HAP-1 (cell line): Measurements from ENCODE around the gene GABRG2.
"Not testable (repeated sequence)": the region's sequence is repeated elsewhere in the genome, so short reads cannot be mapped to it uniquely, and the experiment has no call there.

Source experiments
- DNase-seq, 2 experiments: peaks; one replicate each; pipeline ENCODE4 v3.0.0-alpha.2; 2016 to 2020; ENCODE audit warnings: low spot score in 2 of 2
- H3K27me3 ChIP-seq: fragments of 250-450 bp; sonication (Bioruptor Pico); 2 replicates; pipeline ENCODE4 v1.5.1; 2020; ENCODE audit warnings: low read depth, mild to moderate bottlenecking, moderate library complexity
- H3K36me3 ChIP-seq: fragments of 250-450 bp; sonication (Bioruptor Pico); replicated peaks from 2 replicates; pipeline ENCODE4 v1.5.1; 2020; ENCODE audit warnings: mild to moderate bottlenecking
- H3K4me1 ChIP-seq: fragments of 250-450 bp; sonication (Bioruptor Pico); 2 replicates; pipeline ENCODE4 v1.5.1; 2020; ENCODE audit warnings: mild to moderate bottlenecking
- H3K4me3 ChIP-seq: fragments of 250-450 bp; sonication (Bioruptor Pico); 2 replicates; pipeline ENCODE4 v1.5.1; 2020; ENCODE audit warnings: mild to moderate bottlenecking, moderate library complexity
- H3K9me3 ChIP-seq: fragments of 250-450 bp; sonication (Bioruptor Pico); 2 replicates; pipeline ENCODE4 v1.5.1; 2020; ENCODE audit warnings: mild to moderate bottlenecking, moderate library complexity
- in situ Hi-C: fragments of 300-500 bp; cut with MboI; formaldehyde crosslinking; loops from 3 replicates; pipeline ENCODE4 v1.14.3; 2020; ENCODE audit warnings: low sequenced_read_pairs, inconsistent platforms, mixed read lengths

GABRG2 gene

GRCh38 chr5:162067655-162068411, at the start of gene GABRG2:
Gene GABRG2, plus strand, starts transcription at chr5:162067773. Its CDS starts 227 bp downstream, at chr5:162068000.
- DNase-seq: no peak
- no peaks in the 10 kb centered on the region for H3K4me1 ChIP-seq
- H3K4me3 ChIP-seq: no peak within 1 kb of the TSS
- in situ Hi-C loops: no loop called here
- H3K36me3 ChIP-seq: no peaks in the 10 kb centered on the region
- H3K27me3 ChIP-seq: no peaks in the 10 kb centered on the region
- no peaks in the 10 kb centered on the region for H3K9me3 ChIP-seq

- H3K27me3 ChIP-seq: no peaks in the 10 kb centered on the region
- H3K4me3 ChIP-seq: no peak overlapping the region
- H3K9me3 ChIP-seq: no peaks in the 10 kb centered on the region
- H3K36me3 ChIP-seq: no peaks in the 10 kb centered on the region
- H3K4me1 ChIP-seq: no peaks in the 10 kb centered on the region
- no peak for DNase-seq
- in situ Hi-C loops: no loop called here
These were observed 42.3 kb upstream of the GABRG2 start for GRCh38 chr5:162025312-162025711.

GRCh38 chr5:162026803-162027202, 40.8 kb upstream of the GABRG2 start:
- no peaks in the 10 kb centered on the region for H3K4me1 ChIP-seq
- no peak overlapping the region for H3K4me3 ChIP-seq
- H3K36me3 ChIP-seq: no peaks in the 10 kb centered on the region
- in situ Hi-C loops: no loop called here
- DNase-seq: no peak
- no peaks in the 10 kb centered on the region for H3K27me3 ChIP-seq
- no peaks in the 10 kb centered on the region for H3K9me3 ChIP-seq

GRCh38 chr5:162037431-162037830, 30.1 kb upstream of the GABRG2 start:
- H3K36me3 ChIP-seq: no peaks in the 10 kb centered on the region
- H3K4me1 ChIP-seq: no peaks in the 10 kb centered on the region
- DNase-seq: no peak
- H3K27me3 ChIP-seq: no peaks in the 10 kb centered on the region
- no peaks in the 10 kb centered on the region for H3K9me3 ChIP-seq
- in situ Hi-C loops: no loop called here
- H3K4me3 ChIP-seq: no peak overlapping the region

- DNase-seq: no peak
- Histone ChIP-seq H3K4me3 (no peak overlapping the region), H3K4me1 (peaks cover under 1% of the 10 kb centered on the region; the same call in 1 of the 2 replicates), H3K36me3 (no peaks in the 10 kb centered on the region), H3K9me3 (no peaks in the 10 kb centered on the region), H3K27me3 (no peaks in the 10 kb centered on the region)
- in situ Hi-C loops: no loop called here
These were observed 20.3 kb upstream of the GABRG2 start for GRCh38 chr5:162047279-162047678.

- peak; percentile 7 to 55 for DNase-seq
- Histone ChIP-seq H3K4me3 (no peak overlapping the region), H3K36me3 (no peaks in the 10 kb centered on the region), H3K27me3 (no peaks in the 10 kb centered on the region), H3K4me1 (peaks cover 4% of the 10 kb centered on the region; the same call in 1 of the 2 replicates), H3K9me3 (no peaks in the 10 kb centered on the region)
- in situ Hi-C loops: no loop called here
These were observed 14.9 kb upstream of the GABRG2 start for GRCh38 chr5:162052676-162053075.

- H3K9me3 ChIP-seq, in situ Hi-C loops, H3K4me1 ChIP-seq, H3K27me3 ChIP-seq, H3K36me3 ChIP-seq, DNase-seq, H3K4me3 ChIP-seq: not testable (repeated sequence)
These were observed 12.5 kb upstream of the GABRG2 start for GRCh38 chr5:162055095-162055494.

GRCh38 chr5:162067162-162067561, 411 bp upstream of the GABRG2 start:
- Histone ChIP-seq H3K4me3 (no peak overlapping the region), H3K4me1 (no peaks in the 10 kb centered on the region), H3K36me3 (no peaks in the 10 kb centered on the region), H3K9me3 (no peaks in the 10 kb centered on the region), H3K27me3 (no peaks in the 10 kb centered on the region)
- in situ Hi-C loops: no loop called here
- no peak for DNase-seq

- Histone ChIP-seq H3K4me1 (no peaks in the 10 kb centered on the region), H3K36me3 (no peaks in the 10 kb centered on the region), H3K9me3 (no peaks in the 10 kb centered on the region), H3K4me3 (no peak overlapping the region), H3K27me3 (no peaks in the 10 kb centered on the region)
- DNase-seq: peak; percentile 38 to 72
- in situ Hi-C loops: no loop called here
These were observed 839 bp downstream of the GABRG2 start for GRCh38 chr5:162068412-162068811.

GRCh38 chr5:162068936-162069335, 1.4 kb downstream of the GABRG2 start:
- H3K27me3 ChIP-seq: no peaks in the 10 kb centered on the region
- in situ Hi-C loops: no loop called here
- no peaks in the 10 kb centered on the region for H3K9me3 ChIP-seq
- no peak overlapping the region for H3K4me3 ChIP-seq
- no peaks in the 10 kb centered on the region for H3K4me1 ChIP-seq
- no peak for DNase-seq
- H3K36me3 ChIP-seq: no peaks in the 10 kb centered on the region

GRCh38 chr5:162078805-162079204, 11.2 kb downstream of the GABRG2 start:
- H3K9me3 ChIP-seq: no peaks in the 10 kb centered on the region
- H3K36me3 ChIP-seq: no peaks in the 10 kb centered on the region
- in situ Hi-C loops: no loop called here
- H3K27me3 ChIP-seq: peaks cover 2% of the 10 kb centered on the region; the same call in 1 of the 2 replicates
- no peak overlapping the region for H3K4me3 ChIP-seq
- DNase-seq: no peak
- H3K4me1 ChIP-seq: no peaks in the 10 kb centered on the region

GRCh38 chr5:162091336-162091735, 23.8 kb downstream of the GABRG2 start:
- no peaks in the 10 kb centered on the region for H3K4me1 ChIP-seq
- H3K36me3 ChIP-seq: no peaks in the 10 kb centered on the region
- H3K27me3 ChIP-seq: no peaks in the 10 kb centered on the region
- H3K4me3 ChIP-seq: no peak overlapping the region
- H3K9me3 ChIP-seq: no peaks in the 10 kb centered on the region
- in situ Hi-C loops: no loop called here
- DNase-seq: no peak

GRCh38 chr5:162096448-162096847, 28.9 kb downstream of the GABRG2 start:
- no peak for DNase-seq
- no peaks in the 10 kb centered on the region for H3K9me3 ChIP-seq
- H3K36me3 ChIP-seq: no peaks in the 10 kb centered on the region
- in situ Hi-C loops: no loop called here
- no peaks in the 10 kb centered on the region for H3K4me1 ChIP-seq
- no peaks in the 10 kb centered on the region for H3K27me3 ChIP-seq
- no peak overlapping the region for H3K4me3 ChIP-seq

- Histone ChIP-seq H3K9me3 (no peaks in the 10 kb centered on the region), H3K4me1 (no peaks in the 10 kb centered on the region)
- in situ Hi-C loops: no loop called here
These were observed 40.0 kb downstream of the GABRG2 start for GRCh38 chr5:162107591-162107990.

GRCh38 chr5:162119801-162120200, 52.2 kb downstream of the GABRG2 start:
- DNase-seq: no peak
- Histone ChIP-seq H3K9me3 (no peaks in the 10 kb centered on the region), H3K4me1 (no peaks in the 10 kb centered on the region), H3K27me3 (no peaks in the 10 kb centered on the region), H3K4me3 (no peak overlapping the region), H3K36me3 (no peaks in the 10 kb centered on the region)
- in situ Hi-C loops: no loop called here

More at GRCh38 chr5:162107591-162107990, 40.0 kb downstream of the GABRG2 start:
- no peak overlapping the region for H3K4me3 ChIP-seq
- H3K27me3 ChIP-seq: no peaks in the 10 kb centered on the region; the same call in 1 of the 2 replicates
- DNase-seq: no peak
- no peaks in the 10 kb centered on the region for H3K36me3 ChIP-seq
